CD4-positive, alpha-beta memory T cell (primary cell): ENCODE measurements around the gene GALNT17. TPM values are rescaled to one million over a fixed set of nuclear protein-coding genes. Genes with fewer than 3 reads are reported as not detected.

Source experiments
- CTCF ChIA-PET: fragments of 350-600 bp; sonication (Branson Sonifier 250); formaldehyde crosslinking; loops from one replicate; lab custom pipeline; 2021; ENCODE audit warnings: inconsistent platforms; ENCODE audit not compliant: partially characterized antibody; lab: Charles Lee
- POLR2A ChIA-PET: fragments of 350-600 bp; sonication (Branson Sonifier 250); formaldehyde crosslinking; loops from one replicate; lab custom pipeline; 2021; ENCODE audit not compliant: partially characterized antibody; lab: Charles Lee
- DNase-seq, 5 donors: peaks; one replicate each; pipeline versions ENCODE4 v3.0.0 to v3.0.0-alpha.2; 2020 to 2022; ENCODE audit warnings: mixed read lengths in 1 of 5
- H3K27ac ChIP-seq: one replicate; pipeline ENCODE4 v1.7.0; 2013; ENCODE audit warnings: low read depth, low read length
- H3K27me3 ChIP-seq: 2 replicates; pipeline ENCODE4 v1.7.0; 2013; ENCODE audit warnings: mild to moderate bottlenecking, low read length, moderate library complexity; ENCODE audit not compliant: insufficient read depth
- H3K36me3 ChIP-seq: 2 replicates; pipeline ENCODE4 v1.7.0; 2013; ENCODE audit warnings: mild to moderate bottlenecking, low read length, moderate library complexity; ENCODE audit not compliant: insufficient read depth
- H3K4me1 ChIP-seq: 2 replicates; pipeline ENCODE4 v1.7.0; 2013; ENCODE audit warnings: mild to moderate bottlenecking, low read length, moderate library complexity; ENCODE audit not compliant: insufficient read depth
- H3K4me3 ChIP-seq, 2 donors: one replicate each; pipeline ENCODE4 v1.7.0; 2013; ENCODE audit warnings: low read length in 2 of 2, mild to moderate bottlenecking in 1 of 2
- H3K9me3 ChIP-seq, 2 donors: one replicate each; pipeline ENCODE4 v1.7.0; 2013; ENCODE audit warnings: low read length in 2 of 2, control low read depth in 1 of 2; ENCODE audit not compliant: control insufficient read depth in 1 of 2
- H3K27ac Mint-ChIP-seq, 7 donors: one replicate each; pipeline ENCODE4 v1.8.0; 2020 to 2021; ENCODE audit warnings: mixed read lengths in 7 of 7, mild to moderate bottlenecking in 6 of 7, inconsistent platforms in 3 of 7, moderate library complexity in 3 of 7
- H3K27me3 Mint-ChIP-seq, 2 donors: one replicate each; pipeline ENCODE4 v1.8.0; 2020 to 2021; ENCODE audit warnings: mixed read lengths in 2 of 2
- H3K36me3 Mint-ChIP-seq, 2 donors: one replicate each; pipeline ENCODE4 v1.8.0; 2020 to 2021; ENCODE audit warnings: mixed read lengths in 2 of 2, inconsistent platforms in 1 of 2, mild to moderate bottlenecking in 1 of 2
- H3K4me1 Mint-ChIP-seq, 4 donors: one replicate each; pipeline ENCODE4 v1.8.0; 2020 to 2021; ENCODE audit warnings: mixed read lengths in 4 of 4, mild to moderate bottlenecking in 1 of 4
- H3K4me3 Mint-ChIP-seq, 8 donors: one replicate each; pipeline ENCODE4 v1.8.0; 2020 to 2021; ENCODE audit warnings: mixed read lengths in 8 of 8, mild to moderate bottlenecking in 7 of 8, moderate library complexity in 6 of 8, inconsistent platforms in 3 of 8
- H3K9me3 Mint-ChIP-seq, 8 donors: one replicate each; pipeline ENCODE4 v1.8.0; 2020 to 2021; ENCODE audit warnings: mixed read lengths in 8 of 8, mild to moderate bottlenecking in 5 of 8, inconsistent platforms in 3 of 8, moderate library complexity in 1 of 8
- intact Hi-C: fragments of 100-400 bp; cut with micrococcal nuclease; formaldehyde crosslinking; loops from one replicate; pipeline ENCODE4 v1.15.1; 2023
- polyA plus RNA-seq, 2 donors: library from polyadenylated mRNA; unstranded; fragments of 300-500 nt; fragmentation: Illumina TruSeq; gene quantifications; one replicate each; pipeline ENCODE4 v1.2.3, GENCODE V29; 2021
- total RNA-seq, 2 experiments: library from RNA; stranded (reverse); gene quantifications; one replicate each; pipeline ENCODE4 v1.2.3, GENCODE V29; 2021

Gene GALNT17
- total and polyA plus RNA-seq, 4 experiments from 2014 or later: not detected

DNA sequence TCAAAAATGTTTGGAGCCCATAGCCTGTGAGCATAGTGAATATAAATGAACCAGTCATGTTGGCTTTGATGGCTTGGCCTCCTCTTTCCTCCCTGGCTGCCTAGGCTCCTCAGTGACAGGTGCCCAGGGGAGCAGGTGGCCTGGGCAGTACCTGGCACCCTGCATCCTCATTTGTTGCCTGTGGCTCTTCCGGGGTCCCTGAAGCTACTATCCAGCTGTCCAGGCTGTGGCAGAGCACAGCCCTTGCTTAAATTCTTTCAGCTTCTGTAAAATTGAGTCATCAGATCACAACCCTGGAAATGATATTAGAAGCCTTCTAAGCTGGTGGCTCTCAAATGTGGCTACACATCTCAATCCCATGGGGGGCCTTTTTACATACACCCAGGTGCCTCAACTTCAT is 525.4 kb downstream of the GALNT17 start:
- H3K4me1 Mint-ChIP-seq: no peaks in the 10 kb centered on the region
- DNase-seq: no peak
- H3K36me3 Mint-ChIP-seq: no peaks in the 10 kb centered on the region
- no peak overlapping the region for H3K4me3 Mint-ChIP-seq
- ChIA-PET POLR2A (no interaction called here), CTCF (no interaction called here)
- no peak overlapping the region for H3K27ac ChIP-seq
- H3K4me3 ChIP-seq: no peak overlapping the region
- intact Hi-C loops: no loop called here
- peaks cover 0 to 23% (median 6%) of the 10 kb centered on the region in 8 donors for H3K9me3 Mint-ChIP-seq
- no peaks in the 10 kb centered on the region for H3K9me3 ChIP-seq
- no peaks in the 10 kb centered on the region for H3K27me3 ChIP-seq
- no peak overlapping the region for H3K27ac Mint-ChIP-seq
- H3K36me3 ChIP-seq: no peaks in the 10 kb centered on the region
- H3K4me1 ChIP-seq: no peaks in the 10 kb centered on the region
- H3K27me3 Mint-ChIP-seq: no peaks in the 10 kb centered on the region

DNA sequence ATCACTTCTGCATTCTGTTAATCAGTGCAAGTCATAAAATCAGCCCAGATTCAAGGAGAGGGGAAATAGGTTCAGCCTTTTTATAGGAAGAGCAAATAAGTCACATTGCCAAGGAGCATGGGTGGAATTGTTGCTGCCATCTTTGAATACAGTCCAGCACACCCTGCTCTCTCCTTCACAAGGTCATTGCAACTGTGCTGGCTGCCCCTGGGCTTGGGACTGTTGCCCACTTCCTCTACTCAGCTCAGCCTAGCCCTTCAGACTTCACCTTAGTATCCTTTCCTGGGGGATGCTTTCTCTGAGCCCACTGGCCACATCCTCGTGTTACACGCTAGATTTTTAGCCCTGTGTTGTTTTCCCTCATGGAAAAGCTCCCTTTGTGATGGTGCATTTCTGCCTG is 527.7 kb downstream of the GALNT17 start:
- Histone ChIP-seq H3K4me1 (no peaks in the 10 kb centered on the region), H3K4me3 (no peak overlapping the region), H3K27ac (no peak overlapping the region), H3K27me3 (no peaks in the 10 kb centered on the region), H3K9me3 (no peaks in the 10 kb centered on the region), H3K36me3 (no peaks in the 10 kb centered on the region)
- intact Hi-C loops: no loop called here
- Mint-ChIP-seq H3K4me3 (no peak overlapping the region), H3K27ac (no peak overlapping the region), H3K27me3 (no peaks in the 10 kb centered on the region), H3K9me3 (peaks cover 0 to 30% (median 7%) of the 10 kb centered on the region in 8 donors), H3K36me3 (no peaks in the 10 kb centered on the region), H3K4me1 (no peaks in the 10 kb centered on the region)
- CTCF ChIA-PET: no interaction called here
- DNase-seq: no peak
- POLR2A ChIA-PET: no interaction called here

DNA sequence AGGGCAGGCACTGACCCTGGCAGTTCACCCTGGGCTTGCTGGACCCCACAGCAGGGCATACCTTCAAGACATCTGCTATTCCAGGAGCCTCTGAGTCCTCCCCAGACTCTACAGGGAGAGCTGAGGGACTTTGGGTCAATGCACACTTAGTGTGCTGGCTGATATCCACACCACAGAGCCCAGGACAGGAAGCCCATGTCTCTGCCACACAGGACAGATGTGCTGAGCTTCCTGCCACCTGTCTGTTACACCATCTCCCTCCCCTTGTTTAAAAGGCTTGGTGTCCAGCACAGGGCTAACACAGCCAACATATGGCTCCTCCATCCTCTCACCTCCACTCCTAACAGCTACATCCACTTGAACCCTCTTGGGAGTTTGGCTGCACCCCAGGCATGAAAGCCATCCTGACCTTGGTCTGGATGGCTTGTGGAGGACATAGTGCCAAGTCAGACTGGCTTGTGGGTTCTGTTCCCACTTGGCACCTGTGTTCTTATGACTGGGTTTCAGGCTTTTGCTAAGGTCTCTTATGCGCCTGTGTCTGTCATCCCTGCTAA is 529.8 kb downstream of the GALNT17 start:
- Mint-ChIP-seq H3K36me3 (no peaks in the 10 kb centered on the region), H3K4me3 (no peak overlapping the region), H3K9me3 (peaks cover 2 to 25% (median 10%) of the 10 kb centered on the region in 8 donors), H3K27ac (no peak overlapping the region), H3K27me3 (no peaks in the 10 kb centered on the region), H3K4me1 (no peaks in the 10 kb centered on the region)
- Histone ChIP-seq H3K27ac (no peak overlapping the region), H3K27me3 (no peaks in the 10 kb centered on the region), H3K4me1 (no peaks in the 10 kb centered on the region), H3K36me3 (no peaks in the 10 kb centered on the region), H3K4me3 (no peak overlapping the region), H3K9me3 (no peaks in the 10 kb centered on the region)
- DNase-seq: no peak
- intact Hi-C loops: no loop called here
- CTCF ChIA-PET: no interaction called here
- POLR2A ChIA-PET: no interaction called here

DNA sequence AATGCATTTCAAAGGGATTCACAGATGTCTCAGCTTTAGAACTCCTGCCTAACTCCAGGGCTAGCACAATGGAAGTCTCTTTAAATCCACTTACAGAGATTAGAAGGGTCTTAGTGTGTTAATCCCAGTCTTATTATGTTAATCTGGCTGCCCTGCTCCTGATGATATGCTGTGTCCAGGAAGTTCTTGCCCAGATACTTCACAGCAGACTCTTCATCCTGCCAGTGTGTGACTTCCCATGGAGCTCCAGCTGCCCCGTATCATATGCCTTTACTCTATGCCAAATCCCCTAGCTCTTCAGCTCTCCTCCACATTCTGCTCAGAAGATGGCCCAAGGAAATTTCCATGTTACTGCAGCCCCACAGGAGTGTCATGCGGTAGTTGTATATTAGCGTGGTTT is 533.8 kb downstream of the GALNT17 start:
- no peak for DNase-seq
- Mint-ChIP-seq H3K4me1 (no peaks in the 10 kb centered on the region), H3K27ac (no peak overlapping the region), H3K27me3 (no peaks in the 10 kb centered on the region), H3K4me3 (no peak overlapping the region), H3K36me3 (no peaks in the 10 kb centered on the region), H3K9me3 (peaks cover 0 to 25% (median 10%) of the 10 kb centered on the region in 8 donors)
- no peaks in the 10 kb centered on the region for H3K9me3 ChIP-seq
- H3K4me3 ChIP-seq: no peak overlapping the region
- H3K36me3 ChIP-seq: no peaks in the 10 kb centered on the region
- no peak overlapping the region for H3K27ac ChIP-seq
- no peaks in the 10 kb centered on the region for H3K27me3 ChIP-seq
- intact Hi-C loops: no loop called here
- ChIA-PET CTCF (no interaction called here), POLR2A (no interaction called here)
- H3K4me1 ChIP-seq: no peaks in the 10 kb centered on the region

DNA sequence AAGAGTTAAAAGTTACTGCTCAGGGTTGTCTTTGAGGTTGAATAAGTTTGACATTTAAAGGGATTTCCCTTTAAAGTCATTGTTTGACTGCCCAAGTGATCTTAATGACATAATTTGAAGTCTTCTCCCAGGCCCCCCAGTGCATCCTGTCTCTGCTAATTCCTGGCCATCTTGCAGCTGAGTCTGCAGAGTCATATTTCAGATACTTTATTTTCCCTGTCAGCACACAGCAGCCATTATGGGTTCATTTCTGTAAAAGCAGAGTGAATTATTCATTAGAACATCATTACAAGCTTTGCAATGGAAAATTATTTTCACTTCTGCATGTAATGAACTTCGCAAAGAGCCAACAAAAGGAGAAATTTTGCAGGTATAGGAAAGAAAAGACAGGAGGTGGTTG is 536.6 kb downstream of the GALNT17 start:
- Mint-ChIP-seq H3K4me1 (no peaks in the 10 kb centered on the region), H3K4me3 (no peak overlapping the region), H3K27ac (no peak overlapping the region), H3K27me3 (no peaks in the 10 kb centered on the region), H3K36me3 (no peaks in the 10 kb centered on the region), H3K9me3 (peaks cover 0 to 9% (median 6%) of the 10 kb centered on the region in 8 donors)
- Histone ChIP-seq H3K4me1 (no peaks in the 10 kb centered on the region), H3K36me3 (no peaks in the 10 kb centered on the region), H3K27me3 (no peaks in the 10 kb centered on the region), H3K27ac (no peak overlapping the region), H3K9me3 (no peaks in the 10 kb centered on the region), H3K4me3 (no peak overlapping the region)
- ChIA-PET POLR2A (no interaction called here), CTCF (no interaction called here)
- intact Hi-C loops: no loop called here
- DNase-seq: no peak

DNA sequence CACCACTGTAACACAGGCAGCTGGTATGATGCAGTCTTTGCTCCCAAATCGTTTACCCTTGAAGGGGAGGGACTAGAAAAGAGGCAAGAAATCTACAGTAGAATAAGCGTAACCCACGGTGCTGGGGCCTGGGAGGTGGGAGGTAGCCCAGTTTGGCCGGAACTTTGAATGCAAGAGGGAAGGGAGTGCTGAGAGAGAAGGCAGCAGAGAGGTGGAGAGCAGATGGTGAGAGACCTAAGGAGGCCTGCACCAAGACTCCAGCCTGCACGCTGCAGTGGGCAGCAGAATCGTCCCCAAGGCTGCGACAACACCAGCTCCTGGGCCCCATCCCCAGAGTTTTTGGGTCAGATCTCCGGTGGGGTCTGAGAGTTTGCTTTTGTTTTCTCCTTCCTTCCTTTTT is 547.5 kb downstream of the GALNT17 start:
- H3K27ac ChIP-seq: no peak overlapping the region

DNA sequence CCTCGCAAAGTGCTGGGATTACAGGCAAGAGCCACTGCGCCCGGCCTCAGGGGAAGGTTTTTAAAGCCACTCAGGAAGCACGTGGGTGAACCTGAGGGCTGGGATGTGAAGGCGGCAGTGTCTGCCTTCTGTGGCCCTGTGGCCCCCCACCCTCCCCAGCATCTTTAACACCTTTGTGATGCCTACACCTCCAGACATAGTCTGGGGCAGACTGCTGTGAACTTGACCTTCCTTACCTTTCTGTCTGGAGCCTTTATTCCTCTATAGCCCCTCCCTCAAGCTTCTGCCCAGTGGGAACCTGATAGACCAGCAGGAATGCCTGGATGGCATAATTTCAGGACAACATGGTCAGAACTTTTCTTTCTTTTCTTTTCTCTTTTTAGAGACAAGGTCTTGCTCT is 550.2 kb downstream of the GALNT17 start:
- ChIA-PET CTCF (no interaction called here), POLR2A (no interaction called here)

More for the DNA sequence above, 547.5 kb downstream of the GALNT17 start:
- no peak for DNase-seq
- Histone ChIP-seq H3K4me1 (no peaks in the 10 kb centered on the region), H3K27me3 (no peaks in the 10 kb centered on the region), H3K4me3 (no peak overlapping the region), H3K9me3 (no peaks in the 10 kb centered on the region), H3K36me3 (no peaks in the 10 kb centered on the region)
- H3K4me1 Mint-ChIP-seq: no peaks in the 10 kb centered on the region
- ChIA-PET POLR2A (no interaction called here), CTCF (no interaction called here)
- peaks cover 0 to 11% (median 4%) of the 10 kb centered on the region in 8 donors for H3K9me3 Mint-ChIP-seq
- no peak overlapping the region for H3K27ac Mint-ChIP-seq
- H3K4me3 Mint-ChIP-seq: no peak overlapping the region
- intact Hi-C loops: no loop called here
- H3K27me3 Mint-ChIP-seq: no peaks in the 10 kb centered on the region
- H3K36me3 Mint-ChIP-seq: no peaks in the 10 kb centered on the region

More for the DNA sequence above, 550.2 kb downstream of the GALNT17 start:
- Mint-ChIP-seq H3K27ac (no peak overlapping the region), H3K27me3 (no peaks in the 10 kb centered on the region), H3K36me3 (no peaks in the 10 kb centered on the region), H3K4me1 (no peaks in the 10 kb centered on the region), H3K9me3 (peaks cover 0 to 16% (median 3%) of the 10 kb centered on the region in 8 donors), H3K4me3 (no peak overlapping the region)
- intact Hi-C loops: no loop called here
- Histone ChIP-seq H3K4me3 (no peak overlapping the region), H3K9me3 (no peaks in the 10 kb centered on the region), H3K36me3 (no peaks in the 10 kb centered on the region), H3K27me3 (no peaks in the 10 kb centered on the region), H3K4me1 (no peaks in the 10 kb centered on the region), H3K27ac (no peak overlapping the region)
- no peak for DNase-seq
